Stimulated activated CD4-positive, alpha-beta T cell treated with anti-CD3 and anti-CD28 coated beads, Interleukin-12 subunit alpha, Interleukin-12 subunit beta, amount 100 ng/mL, for 4 hours (primary cell): ENCODE measurements around the gene THOP1.
"Not testable (repeated sequence)": the region's sequence is repeated elsewhere in the genome, so short reads cannot be mapped to it uniquely, and the experiment has no call there.

Experiments
- DNase-seq: peaks from one replicate; pipeline ENCODE4 v3.0.0-alpha.2; 2020

The THOP1 gene

DNA sequence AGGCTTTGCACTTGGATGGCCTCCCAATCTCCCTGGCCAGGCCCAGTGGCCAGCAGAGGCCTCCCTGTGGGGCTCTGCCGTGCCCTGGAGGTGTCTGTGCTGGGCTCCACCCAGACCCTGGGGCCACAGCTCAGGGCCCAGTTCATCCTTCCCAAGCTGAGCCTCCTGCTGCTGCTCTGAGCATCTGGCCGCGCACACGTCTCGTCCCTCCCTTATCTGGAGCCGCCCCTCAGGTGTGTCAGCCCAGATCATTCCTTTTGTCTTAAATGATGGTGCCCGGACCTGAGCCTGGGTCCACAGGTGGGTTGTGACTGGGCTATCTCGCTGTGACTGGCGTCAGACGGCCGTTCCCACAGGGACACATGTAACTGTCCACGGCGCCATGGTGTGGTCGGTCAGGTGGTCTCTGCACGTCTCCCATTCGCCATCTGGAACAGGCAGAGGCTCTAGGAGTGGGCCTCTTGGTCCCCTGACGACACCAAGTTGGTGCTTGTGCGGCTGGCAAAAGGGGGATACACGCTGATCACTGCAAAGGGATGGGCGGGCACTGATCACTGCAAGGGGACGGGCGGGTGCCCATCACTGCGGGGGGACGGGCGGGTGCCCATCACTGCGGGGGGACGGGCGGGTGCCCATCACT lies 20.1 kb downstream of the THOP1 start:
- DNase-seq = no peak

DNA sequence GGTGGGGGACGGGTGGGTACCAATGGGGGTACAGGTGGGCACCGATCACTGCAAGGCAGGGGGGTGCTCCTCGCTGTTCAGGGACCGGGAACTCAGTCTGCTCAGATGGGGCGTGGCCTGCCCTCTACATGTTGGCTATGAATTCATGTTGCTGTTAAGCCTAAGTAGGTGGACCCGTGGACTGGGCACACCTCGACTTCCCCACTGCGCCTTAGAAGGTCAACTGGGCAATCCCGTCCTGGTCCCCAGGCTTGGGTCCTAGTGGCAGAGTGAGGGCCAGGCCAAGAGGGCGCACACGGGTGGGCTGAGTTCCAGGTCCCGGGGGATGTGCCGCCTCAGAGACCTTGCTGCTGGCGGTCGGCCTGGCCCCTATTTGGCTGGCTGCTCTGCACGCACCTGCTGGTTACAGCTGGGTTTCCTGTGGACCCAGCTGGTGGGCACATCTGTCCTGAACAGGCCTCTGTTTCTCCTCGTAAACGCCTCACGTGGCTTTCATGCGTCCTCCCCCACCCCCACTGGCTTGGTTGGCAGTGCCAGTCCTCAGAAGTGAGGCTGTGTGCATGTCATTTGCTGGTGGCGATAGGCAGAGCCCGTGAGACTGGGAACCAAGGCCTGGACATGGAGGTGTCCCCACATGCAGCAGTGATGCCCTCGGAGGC lies 20.8 kb downstream of the THOP1 start:
- DNase-seq = no peak

DNA sequence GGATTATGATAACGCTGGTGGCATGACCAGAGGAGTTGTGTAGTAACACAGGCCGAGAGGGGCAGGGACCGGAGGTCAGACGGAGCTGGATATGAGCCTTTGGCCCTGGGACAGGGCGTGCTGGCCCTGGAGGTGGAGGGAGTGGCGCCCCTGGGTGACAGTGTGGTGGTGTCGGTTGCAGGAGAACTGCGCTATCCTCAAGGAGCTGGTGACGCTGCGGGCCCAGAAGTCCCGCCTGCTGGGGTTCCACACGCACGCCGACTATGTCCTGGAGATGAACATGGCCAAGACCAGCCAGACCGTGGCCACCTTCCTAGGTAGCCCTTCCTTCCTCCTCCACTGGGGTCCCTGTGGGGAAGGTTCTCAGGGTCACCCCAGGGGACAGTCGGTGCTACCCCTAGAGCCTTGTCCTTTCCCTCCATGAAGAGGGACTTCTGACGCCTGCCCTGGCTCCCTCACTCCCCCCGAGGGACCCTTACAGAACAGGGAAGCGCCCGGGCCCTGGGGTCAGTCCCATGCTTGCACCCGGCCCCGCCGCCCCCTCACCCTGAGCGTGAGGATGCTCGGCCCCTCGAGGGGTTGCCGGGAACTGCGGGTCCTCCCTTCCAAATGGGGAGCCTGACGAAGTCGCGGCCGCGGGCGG lies 21.6 kb downstream of the THOP1 start:
- DNase-seq = no peak

DNA sequence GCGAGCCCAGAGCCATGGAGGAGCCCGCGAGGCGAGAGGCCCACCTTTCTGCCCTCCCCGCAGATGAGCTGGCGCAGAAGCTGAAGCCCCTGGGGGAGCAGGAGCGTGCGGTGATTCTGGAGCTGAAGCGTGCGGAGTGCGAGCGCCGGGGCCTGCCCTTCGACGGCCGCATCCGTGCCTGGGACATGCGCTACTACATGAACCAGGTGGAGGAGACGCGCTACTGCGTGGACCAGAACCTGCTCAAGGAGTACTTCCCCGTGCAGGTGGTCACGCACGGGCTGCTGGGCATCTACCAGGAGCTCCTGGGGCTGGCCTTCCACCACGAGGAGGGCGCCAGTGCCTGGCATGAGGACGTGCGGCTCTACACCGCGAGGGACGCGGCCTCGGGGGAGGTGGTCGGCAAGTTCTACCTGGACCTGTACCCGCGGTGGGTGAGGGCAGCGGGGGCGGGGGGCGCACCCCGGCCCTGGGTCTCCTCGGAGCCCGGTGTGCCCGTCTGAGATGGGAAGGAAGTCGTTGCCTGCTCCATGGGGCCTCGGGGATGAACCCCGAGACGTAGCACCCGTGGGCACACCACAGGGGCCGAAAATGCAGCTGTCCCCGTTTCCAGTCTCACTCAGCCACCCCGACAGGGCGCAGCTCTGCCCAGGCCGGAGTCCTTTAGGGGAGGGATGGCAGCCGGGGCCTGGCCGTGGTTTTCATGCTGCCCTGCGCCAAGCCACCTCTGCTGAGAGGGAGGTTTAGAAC lies 22.3 kb downstream of the THOP1 start:
- DNase-seq = no peak

DNA sequence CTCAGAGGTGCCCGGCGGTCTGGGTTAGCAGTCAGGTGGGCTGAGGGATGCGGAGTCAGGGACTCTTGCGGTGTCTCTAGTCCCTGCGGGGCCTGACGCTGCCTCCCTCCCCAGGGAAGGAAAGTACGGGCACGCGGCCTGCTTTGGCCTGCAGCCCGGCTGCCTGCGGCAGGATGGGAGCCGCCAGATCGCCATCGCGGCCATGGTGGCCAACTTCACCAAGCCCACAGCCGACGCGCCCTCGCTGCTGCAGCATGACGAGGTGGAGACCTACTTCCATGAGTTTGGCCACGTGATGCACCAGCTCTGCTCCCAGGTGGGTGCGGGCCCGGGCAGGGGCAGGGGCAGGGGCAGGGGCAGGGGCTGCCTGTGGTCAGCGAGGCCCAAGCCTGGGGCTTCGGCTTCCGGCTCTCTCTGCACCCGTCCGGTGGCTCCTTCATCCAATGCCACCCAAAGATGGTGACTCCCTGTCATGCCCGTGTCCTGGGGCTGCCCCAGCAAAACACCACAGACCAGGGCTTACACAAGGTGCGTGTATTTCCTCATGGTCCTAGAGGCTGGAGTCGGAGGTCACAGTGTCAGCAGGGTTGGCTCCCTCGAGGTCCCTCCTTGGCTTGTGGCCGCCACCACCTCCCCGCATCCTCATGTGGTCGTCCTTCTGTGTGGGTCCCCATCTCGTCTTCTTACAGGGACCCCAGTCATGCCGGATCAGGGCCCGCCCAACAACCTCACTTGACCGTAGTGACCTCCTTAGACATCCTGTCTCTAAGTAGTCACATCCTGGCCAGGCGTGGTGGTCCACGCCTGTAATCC lies 23.0 kb downstream of the THOP1 start:
- no peak for DNase-seq

DNA sequence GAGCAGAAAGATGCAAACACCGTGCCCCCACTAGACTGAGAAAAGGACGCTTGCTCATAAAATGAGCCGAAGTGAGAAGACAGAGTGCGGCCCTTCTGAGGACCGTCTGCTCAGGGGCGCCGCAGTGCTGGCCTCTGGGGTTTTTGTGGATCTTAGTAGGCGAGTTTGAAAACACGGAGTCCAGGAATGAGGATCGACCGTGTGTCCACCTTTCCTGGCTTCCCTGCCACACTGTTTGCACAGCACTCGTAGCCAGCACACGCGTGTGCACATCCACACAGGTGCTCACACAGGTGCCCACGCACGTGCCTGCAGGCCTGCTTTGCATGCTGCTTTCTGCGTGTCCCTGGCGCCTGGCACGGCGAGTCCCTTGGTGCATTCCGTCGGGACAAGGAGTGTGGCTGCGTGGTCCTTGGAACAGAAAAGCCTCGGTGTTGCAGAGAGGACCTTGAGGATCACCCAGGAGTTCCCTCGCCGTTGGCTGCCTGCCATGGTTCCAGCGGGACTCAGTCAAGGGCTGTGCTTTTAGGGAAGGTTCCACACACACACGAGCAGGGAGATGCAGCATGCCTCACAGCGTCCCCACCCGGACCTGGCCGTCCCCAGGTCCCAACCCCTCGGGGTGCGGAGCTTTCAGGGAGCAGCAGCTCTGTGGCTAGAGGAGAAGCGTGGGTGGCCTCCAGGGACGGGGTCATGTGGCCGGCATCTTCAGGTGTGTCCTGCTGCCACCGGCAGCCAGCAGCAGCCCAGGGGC lies 24.3 kb downstream of the THOP1 start:
- no peak for DNase-seq

DNA sequence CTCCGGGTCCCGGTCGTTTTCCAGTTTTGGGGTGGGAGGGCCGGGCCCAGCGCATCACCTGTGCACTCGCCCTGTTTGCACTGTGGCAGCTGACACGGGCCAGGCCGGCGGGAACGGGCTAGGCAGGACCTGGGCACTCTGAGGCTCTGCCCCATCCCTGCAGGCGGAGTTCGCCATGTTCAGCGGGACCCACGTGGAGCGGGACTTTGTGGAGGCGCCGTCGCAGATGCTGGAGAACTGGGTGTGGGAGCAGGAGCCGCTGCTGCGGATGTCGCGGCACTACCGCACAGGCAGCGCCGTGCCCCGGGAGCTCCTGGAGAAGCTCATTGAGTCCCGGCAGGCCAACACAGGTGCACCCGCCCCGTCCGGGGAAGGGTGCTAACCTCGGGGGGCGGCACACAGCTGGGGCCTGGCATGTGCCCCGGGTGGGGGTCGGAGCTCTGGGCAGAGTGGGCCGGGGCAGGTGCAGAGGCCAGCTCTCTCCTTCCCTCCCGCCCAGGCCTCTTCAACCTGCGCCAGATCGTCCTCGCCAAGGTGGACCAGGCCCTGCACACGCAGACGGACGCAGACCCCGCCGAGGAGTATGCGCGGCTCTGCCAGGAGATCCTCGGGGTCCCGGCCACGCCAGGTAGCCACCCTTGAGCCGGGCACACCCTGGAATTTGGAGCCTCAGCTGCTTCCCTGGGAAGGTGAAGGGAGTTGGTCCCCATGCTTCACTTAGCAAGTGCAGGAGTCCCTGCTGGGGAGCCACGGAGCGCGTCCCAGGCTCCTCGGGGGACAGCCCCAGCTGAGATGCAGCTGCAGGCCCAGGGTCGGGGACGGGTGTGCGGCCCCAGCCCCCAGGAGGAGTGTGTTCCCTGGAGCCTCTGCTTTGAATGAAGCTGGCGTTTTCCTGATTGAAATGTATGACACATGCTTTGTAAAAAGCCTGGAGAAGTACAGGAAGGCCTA lies 25.1 kb downstream of the THOP1 start:
- no peak for DNase-seq

DNA sequence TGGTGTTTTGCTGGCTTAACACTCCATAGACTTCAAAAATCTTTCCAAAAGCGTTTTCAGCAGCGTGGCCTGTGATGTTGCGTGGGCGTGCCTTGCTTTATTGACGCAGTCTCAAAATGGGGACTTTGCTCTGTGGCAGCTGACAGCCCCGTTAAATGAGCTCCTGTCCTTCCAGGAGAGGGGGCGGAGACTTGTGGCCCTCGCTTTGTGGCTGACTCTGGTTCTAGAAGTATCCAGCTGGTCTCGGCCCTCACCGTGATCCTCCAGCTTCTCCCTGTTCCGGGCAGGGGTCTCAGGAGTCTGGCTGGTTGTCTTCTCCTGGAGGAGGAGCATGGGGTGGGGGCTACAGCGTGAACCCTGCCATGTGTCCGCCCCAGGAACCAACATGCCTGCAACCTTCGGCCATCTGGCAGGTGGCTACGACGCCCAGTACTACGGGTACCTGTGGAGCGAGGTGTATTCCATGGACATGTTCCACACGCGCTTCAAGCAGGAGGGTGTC lies 26.0 kb downstream of the THOP1 start:
- DNase-seq = no peak

DNA sequence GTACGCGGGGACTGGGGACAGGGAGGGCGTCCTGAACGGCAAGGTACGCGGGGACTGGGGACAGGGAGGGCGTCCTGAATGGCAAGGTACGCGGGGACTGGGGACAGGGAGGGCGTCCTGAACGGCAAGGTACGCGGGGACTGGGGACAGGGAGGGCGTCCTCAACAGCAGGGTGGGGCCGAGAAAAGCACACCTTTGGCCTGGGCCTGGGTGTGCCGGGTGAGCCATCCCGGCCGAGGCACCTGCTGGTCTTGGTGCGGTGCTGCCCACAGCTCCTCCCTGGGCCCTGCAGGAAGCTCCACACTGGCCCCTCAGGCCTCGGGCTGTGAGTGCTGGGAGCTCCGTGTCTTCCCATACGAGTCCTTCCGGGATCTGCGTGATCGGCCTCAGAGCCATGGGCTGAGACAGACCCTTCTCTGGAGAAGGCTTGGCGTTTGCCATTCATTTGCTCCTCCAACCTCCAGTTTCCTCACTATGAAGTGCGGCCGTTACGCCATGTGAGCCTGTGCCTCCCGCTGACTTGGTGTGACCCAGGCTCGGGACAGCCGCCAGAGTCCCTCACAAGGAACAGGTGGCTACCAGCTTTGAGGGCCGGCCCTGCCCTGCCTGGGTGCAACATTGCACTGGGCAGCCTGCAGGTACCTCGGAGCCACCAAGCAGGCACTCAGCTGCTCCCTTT lies 26.6 kb downstream of the THOP1 start:
- DNase-seq = no peak

DNA sequence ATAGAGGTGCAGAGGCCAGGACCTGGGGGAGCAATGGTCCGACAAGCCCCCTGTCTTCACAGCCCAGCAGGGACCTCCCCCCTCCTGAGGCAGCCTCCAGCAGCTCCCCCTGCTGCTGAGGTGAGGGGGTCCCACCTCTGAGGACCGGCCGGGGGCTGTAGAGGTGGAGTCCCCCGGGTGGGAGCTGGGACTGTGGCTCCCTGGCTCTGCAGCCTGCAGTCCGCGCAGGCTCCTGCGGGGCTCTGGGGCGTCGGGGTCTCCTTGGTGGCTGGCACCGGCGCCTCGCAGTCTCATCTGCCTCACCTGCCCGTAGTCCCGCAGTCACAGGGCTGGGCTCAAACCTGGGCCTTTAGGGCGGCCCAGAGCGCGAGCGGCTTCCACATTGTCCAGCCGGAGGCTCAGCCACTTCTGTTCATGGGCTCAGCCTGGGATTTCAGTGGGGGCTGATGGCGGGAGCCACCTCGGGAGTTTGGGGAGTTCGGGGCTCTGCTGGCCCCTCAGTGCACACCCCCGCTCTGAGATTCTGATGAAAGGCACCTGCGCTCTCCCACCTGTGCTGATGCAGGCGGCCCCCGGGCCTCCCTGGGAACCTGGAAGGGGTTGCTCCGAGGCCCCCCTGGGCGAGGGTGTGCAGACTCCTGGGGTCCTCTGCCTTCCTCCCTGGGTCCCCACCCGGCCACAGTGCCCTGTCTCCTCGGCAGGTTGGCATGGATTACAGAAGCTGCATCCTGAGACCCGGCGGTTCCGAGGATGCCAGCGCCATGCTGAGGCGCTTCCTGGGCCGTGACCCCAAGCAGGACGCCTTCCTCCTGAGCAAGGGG lies 27.3 kb downstream of the THOP1 start:
- no peak for DNase-seq

DNA sequence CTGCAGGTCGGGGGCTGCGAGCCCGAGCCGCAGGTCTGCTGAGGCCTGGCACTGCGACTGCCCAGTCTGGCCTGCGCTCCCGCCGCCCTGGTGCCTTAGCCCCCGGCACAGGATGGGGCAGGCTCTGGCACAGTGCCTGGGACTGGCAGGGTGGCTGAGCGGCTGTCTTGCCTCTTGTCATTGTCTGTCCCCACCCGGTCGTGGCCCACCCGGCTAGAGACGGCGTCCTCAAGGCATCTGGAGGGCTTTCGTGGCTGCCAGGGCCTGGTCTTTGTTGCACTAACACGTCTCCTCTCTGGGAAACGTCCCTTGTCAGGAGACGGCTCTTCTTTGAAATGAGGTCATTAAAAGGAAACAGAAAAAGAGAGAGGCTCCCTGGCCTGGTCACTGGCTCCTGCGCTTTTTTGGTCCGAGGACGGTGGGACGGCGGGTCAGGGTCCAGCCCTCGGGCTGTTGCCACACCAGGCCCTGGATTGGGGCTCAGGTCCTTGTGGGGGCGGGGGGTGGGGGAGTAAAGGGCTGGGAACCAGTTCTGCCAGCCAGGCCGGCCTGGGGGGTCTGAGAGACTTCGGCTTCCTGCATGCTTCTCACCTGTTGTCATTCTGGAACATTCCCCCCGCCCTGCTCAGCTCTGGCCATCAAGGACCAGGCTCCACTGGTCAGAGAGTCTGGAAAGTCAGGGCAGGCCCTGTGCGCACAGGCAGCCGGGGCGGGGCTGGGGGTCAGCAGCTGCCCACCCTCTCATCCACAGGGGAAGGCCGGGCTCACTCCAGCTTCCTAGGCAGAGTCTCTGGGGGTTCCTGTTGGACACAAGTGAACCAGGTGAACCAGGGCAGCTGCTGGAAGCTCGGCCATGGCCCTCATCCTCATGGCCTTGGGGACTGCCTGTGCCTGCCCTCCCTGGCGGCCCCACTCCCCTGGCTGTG lies 28.2 kb downstream of the THOP1 start:
- DNase-seq = no peak

DNA sequence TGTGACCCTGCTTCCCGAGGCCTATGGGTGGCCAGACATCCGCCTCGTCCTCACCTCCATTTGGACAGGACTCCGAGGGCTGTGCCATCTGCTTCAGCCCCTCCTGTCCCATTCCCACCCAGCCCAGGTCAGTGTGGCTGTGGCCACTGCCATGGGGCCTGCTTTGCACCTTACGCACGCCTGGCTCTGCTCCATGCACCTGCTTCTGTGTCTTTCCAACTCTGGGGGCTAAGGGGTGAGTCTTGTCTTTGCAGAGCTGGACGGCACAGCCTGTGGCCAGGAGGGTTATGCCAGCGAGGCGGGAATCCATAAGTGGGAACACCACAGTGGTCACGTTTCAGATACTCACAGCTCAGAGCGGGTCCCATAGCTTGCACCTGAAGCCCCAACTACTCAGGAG lies 29.1 kb downstream of the THOP1 start:
- DNase-seq = no peak

DNA sequence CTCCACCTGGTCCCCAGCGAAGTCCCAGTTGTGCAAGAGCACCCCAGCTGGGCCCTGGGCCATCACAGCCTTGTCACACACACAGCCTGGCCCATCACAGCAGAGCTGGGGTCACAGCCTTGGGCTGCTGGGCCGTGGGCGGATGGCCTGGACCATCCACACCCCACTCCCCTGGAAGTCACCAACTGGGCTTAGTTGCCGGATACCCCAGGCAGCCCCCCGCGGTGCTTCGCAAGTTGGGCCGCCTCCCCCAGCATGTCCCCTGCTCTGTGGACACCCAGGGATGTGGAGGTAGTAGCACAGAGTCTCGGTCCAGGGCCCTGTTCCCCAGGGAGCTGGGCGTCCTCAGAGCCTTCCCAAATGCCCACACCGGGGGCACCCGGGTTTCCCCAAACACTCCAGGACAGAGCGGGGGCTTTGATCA lies 29.9 kb downstream of the THOP1 start:
- DNase-seq = no peak

DNA sequence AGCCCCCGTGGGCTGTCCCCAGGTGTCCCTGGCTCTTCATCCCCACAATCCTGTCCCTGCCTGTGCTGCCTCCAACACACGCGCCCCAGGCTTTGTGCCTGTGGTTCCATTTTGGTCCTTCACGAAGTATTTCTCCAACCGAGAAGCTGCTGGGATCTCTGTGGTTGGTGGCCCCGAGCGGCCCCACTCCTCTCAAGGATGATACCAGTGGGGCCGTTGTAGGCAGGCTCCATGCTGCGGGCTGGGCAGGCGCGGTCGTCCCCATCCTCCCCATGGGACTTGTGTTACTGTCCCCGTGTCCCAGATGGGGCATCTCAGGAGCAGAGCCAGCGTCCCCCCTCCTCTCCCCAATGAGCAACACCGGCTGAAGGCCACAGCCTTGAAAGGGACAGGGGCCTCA lies 30.6 kb downstream of the THOP1 start:
- no peak for DNase-seq

DNA sequence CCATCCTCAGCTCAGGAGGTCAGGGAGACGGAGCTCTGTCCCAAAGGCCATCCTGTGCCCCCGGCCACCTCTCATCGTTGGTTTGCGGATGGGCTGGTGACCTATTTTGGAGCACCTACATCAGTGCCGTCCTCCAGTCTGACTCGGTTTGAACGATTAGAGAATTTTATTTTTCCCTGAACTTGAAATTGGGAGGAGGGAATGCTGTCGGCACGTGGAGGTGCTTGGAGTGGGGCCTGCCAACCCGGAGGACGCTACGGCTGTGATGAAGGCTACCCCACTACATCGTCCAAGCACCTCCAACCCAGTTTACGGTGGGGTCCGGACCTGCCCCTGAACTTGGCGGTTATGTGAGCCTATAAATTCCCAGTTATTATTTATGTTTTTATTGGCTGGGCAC lies 31.3 kb downstream of the THOP1 start:
- DNase-seq = no peak

DNA sequence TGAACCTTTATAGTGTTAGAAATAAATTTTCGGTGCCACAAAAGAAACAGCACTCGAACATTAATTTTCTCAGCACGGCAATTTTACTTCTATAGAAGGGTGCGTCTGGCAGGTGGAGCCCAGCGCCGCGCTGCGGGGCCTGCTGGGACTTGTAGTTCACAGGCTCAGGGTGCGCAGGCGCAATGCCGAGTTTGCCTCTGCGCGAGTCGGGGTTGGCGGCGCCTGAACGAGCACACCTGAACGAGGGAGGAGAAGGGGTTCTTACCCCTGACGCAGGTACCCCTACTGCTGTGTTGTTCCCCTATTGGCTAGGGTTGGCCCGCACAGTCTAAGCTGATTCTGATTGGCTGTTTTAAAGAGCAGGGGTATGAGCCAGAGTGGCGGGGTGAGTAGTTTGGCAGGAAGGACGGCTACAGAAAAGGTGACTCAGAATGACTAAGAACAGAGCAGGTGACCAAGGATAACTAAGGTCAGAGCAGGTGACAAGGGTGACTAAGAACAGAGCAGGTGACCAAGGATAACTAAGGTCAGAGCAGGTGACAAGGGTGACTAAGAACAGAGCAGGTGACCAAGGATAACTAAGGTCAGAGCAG lies 32.0 kb downstream of the THOP1 start:
- not testable (repeated sequence) for DNase-seq

DNA sequence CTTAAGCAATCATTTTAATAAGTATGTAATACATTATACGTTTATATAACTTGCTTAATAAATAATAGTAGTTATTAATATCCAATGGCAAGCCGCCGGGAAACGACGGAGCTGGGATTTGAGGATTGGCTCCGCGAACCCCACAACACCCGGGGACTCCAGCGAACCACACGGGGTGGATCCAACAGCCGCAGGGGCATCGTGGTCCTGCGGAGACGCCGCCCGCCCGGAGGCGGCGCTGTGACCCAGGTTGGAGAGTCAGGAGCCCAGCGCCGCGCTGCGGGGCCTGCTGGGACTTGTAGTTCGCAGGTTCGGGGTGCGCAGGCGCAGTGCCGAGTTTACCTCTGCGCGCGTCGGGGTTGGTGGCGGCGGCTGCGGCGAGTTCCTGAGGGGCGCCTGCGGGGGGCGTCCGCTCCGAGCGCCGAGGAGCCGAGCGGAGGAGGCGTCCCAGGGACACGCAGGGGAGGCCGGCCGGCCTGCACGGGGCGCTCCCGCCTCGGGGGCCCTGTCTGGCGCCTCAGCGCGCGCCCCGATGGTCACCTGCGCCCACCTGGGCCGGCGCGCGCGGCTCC lies 34.3 kb downstream of the THOP1 start, which contains the start of gene ZNF554:
Gene ZNF554, plus strand, starts transcription at position 329 of the 572 bp plus-strand sequence. Its CDS starts 204 bp downstream, at position 533.
- peak; percentile 100 for DNase-seq
